ENCODE results near the gene MLXIP. TPM values are rescaled to one million over a fixed set of nuclear protein-coding genes. Genes with fewer than 3 reads are reported as not detected.

MLXIP gene
- polyA plus RNA-seq, 1 donor from 2014 or later: 9.2 TPM

DNA sequence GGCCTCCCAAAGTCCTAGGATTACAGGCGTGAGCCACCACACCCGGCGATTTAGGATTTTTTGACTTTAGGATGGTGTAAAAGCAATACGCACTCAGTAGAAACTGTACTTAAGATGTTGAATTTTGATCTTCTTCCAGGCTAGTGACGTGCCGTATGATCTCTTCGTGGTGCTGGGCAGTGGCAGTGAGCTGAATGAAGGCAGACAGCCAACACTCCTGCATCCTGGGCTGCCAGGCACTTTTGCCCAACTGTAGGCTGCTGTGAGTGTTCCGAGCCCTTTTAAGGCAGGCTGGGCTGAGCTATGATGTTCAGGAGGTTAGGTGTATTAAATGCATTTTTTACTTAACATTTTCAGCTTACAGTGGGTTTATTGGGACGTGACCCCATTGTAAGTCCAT is 74.2 kb downstream of the MLXIP start:
- Histone ChIP-seq H3K79me2 (replicated peaks; ENCODE audit: insufficient read depth, low read length) (no peaks in the 10 kb centered on the region), H3K9me2 (ENCODE audit: insufficient read depth, low read length) (no peaks in the 10 kb centered on the region), H3K36me3 (ENCODE audit: insufficient read depth, low read length) (no peaks in the 10 kb centered on the region), H3K4me2 (ENCODE audit: low read length) (no peak overlapping the region), H3F3A (ENCODE audit: insufficient read depth, low read length, poor library complexity, severe bottlenecking) (no peaks in the 10 kb centered on the region), H2AFZ (ENCODE audit: low read depth, low read length) (no peak overlapping the region), H3K27ac (ENCODE audit: low read length) (no peak overlapping the region), H3K27me3 (ENCODE audit: insufficient read depth, low read depth, low read length) (no peaks in the 10 kb centered on the region), H3K9ac (ENCODE audit: low read length) (no peak overlapping the region), H3K9me3 (ENCODE audit: low read length) (no peaks in the 10 kb centered on the region), H3K4me3 (ENCODE audit: low read length) (no peak overlapping the region), H4K20me1 (ENCODE audit: insufficient read depth) (no peaks in the 10 kb centered on the region)
- no peak for TF ChIP-seq RAD21 (conservative IDR thresholded peaks at IDR 0.05)
- TF ChIP-seq TAF1 (IDR thresholded peaks at IDR 0.05; ENCODE audit: low read depth): no peak
- TF ChIP-seq POLR2AphosphoS5 (IDR thresholded peaks at IDR 0.05): no peak

DNA sequence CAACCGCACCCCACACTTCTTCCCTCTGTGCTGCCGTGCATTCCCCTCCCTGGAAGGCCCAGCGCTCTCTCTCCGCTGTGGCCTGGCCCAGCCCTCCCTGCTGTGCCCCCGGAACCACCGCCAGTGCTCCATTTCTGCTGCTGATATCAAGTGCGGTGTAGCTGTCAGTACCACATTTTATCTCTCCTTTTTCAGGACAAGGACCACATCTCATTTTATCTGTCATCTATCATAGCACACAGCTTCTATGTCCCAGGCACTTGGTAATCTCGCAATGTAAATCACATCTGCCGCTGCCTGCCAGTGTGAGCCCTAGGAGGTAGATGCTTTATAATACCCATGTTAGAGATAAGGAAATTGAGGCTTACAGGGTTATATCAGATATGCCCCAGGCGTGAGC is 77.1 kb downstream of the MLXIP start:
- no peak overlapping the region for H3K4me3 ChIP-seq (ENCODE audit: low read length)
- H4K20me1 ChIP-seq (ENCODE audit: insufficient read depth): no peaks in the 10 kb centered on the region
- H2AFZ ChIP-seq (ENCODE audit: low read depth, low read length): no peak overlapping the region
- H3K79me2 ChIP-seq (replicated peaks; ENCODE audit: insufficient read depth, low read length): no peaks in the 10 kb centered on the region
- H3K27me3 ChIP-seq (ENCODE audit: insufficient read depth, low read depth, low read length): no peaks in the 10 kb centered on the region
- no peaks in the 10 kb centered on the region for H3F3A ChIP-seq (ENCODE audit: insufficient read depth, low read length, poor library complexity, severe bottlenecking)
- no peak for TF ChIP-seq MXI1 (conservative IDR thresholded peaks at IDR 0.05; ENCODE audit: poor library complexity, severe bottlenecking)
- TF ChIP-seq SMC3 (conservative IDR thresholded peaks at IDR 0.05; ENCODE audit: poor library complexity): no peak
- TF ChIP-seq, protein P1, sequence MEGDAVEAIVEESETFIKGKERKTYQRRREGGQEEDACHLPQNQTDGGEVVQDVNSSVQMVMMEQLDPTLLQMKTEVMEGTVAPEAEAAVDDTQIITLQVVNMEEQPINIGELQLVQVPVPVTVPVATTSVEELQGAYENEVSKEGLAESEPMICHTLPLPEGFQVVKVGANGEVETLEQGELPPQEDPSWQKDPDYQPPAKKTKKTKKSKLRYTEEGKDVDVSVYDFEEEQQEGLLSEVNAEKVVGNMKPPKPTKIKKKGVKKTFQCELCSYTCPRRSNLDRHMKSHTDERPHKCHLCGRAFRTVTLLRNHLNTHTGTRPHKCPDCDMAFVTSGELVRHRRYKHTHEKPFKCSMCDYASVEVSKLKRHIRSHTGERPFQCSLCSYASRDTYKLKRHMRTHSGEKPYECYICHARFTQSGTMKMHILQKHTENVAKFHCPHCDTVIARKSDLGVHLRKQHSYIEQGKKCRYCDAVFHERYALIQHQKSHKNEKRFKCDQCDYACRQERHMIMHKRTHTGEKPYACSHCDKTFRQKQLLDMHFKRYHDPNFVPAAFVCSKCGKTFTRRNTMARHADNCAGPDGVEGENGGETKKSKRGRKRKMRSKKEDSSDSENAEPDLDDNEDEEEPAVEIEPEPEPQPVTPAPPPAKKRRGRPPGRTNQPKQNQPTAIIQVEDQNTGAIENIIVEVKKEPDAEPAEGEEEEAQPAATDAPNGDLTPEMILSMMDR (IDR thresholded peaks at IDR 0.05; ENCODE audit: poor library complexity, severe bottlenecking): no peak
- no peak for TF ChIP-seq TAF1 (IDR thresholded peaks at IDR 0.05; ENCODE audit: low read depth)
- TF ChIP-seq EZH2 (IDR thresholded peaks at IDR 0.05; ENCODE audit: borderline replicate concordance, insufficient read depth, low read length, poor library complexity, severe bottlenecking): no peak
- TF ChIP-seq, protein P2, sequence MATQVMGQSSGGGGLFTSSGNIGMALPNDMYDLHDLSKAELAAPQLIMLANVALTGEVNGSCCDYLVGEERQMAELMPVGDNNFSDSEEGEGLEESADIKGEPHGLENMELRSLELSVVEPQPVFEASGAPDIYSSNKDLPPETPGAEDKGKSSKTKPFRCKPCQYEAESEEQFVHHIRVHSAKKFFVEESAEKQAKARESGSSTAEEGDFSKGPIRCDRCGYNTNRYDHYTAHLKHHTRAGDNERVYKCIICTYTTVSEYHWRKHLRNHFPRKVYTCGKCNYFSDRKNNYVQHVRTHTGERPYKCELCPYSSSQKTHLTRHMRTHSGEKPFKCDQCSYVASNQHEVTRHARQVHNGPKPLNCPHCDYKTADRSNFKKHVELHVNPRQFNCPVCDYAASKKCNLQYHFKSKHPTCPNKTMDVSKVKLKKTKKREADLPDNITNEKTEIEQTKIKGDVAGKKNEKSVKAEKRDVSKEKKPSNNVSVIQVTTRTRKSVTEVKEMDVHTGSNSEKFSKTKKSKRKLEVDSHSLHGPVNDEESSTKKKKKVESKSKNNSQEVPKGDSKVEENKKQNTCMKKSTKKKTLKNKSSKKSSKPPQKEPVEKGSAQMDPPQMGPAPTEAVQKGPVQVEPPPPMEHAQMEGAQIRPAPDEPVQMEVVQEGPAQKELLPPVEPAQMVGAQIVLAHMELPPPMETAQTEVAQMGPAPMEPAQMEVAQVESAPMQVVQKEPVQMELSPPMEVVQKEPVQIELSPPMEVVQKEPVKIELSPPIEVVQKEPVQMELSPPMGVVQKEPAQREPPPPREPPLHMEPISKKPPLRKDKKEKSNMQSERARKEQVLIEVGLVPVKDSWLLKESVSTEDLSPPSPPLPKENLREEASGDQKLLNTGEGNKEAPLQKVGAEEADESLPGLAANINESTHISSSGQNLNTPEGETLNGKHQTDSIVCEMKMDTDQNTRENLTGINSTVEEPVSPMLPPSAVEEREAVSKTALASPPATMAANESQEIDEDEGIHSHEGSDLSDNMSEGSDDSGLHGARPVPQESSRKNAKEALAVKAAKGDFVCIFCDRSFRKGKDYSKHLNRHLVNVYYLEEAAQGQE (IDR thresholded peaks at IDR 0.05; ENCODE audit: borderline replicate concordance): no peak
- no peak for TF ChIP-seq EP300 (conservative IDR thresholded peaks at IDR 0.05; ENCODE audit: poor library complexity, severe bottlenecking)
- no peak for TF ChIP-seq RAD21 (conservative IDR thresholded peaks at IDR 0.05)
- TF ChIP-seq POLR2AphosphoS5 (IDR thresholded peaks at IDR 0.05): no peak
- H3K4me2 ChIP-seq (ENCODE audit: low read length): no peak overlapping the region
- no peaks in the 10 kb centered on the region for H3K36me3 ChIP-seq (ENCODE audit: insufficient read depth, low read length)
- H3K9me3 ChIP-seq (ENCODE audit: low read length): no peaks in the 10 kb centered on the region
- no peak overlapping the region for H3K9ac ChIP-seq (ENCODE audit: low read length)
- no peaks in the 10 kb centered on the region for H3K9me2 ChIP-seq (ENCODE audit: insufficient read depth, low read length)
- H3K27ac ChIP-seq (ENCODE audit: low read length): no peak overlapping the region

Data from neural cell (in vitro differentiated cells).